GM12872 (cell line): ENCODE data around the gene DNA2.

ENCODE experiments used
- CTCF ChIP-seq: IDR thresholded peaks from 3 replicates; pipeline ENCODE4 v1.5.1; 2011; ENCODE audit warnings: low read depth, mild to moderate bottlenecking, low read length, moderate library complexity; ENCODE audit not compliant: insufficient read depth

The DNA2 gene

GRCh38 chr10:68366600-68366999, 105.2 kb downstream of the DNA2 start:
- no peak for TF ChIP-seq CTCF

- no peak for TF ChIP-seq CTCF
These were observed 106.2 kb downstream of the DNA2 start for GRCh38 chr10:68365611-68366010.

GRCh38 chr10:68364101-68364886, 107.5 kb downstream of the DNA2 start:
- no peak for TF ChIP-seq CTCF
